GM21576 (cell line): Measurements from ENCODE around the gene FGD2.
"Not testable (repeated sequence)": the region's sequence is repeated elsewhere in the genome, so short reads cannot be mapped to it uniquely, and the experiment has no call there.

ENCODE experiments used
- ATAC-seq: cut with Tn5 transposase; IDR thresholded peaks from one replicate; pipeline ENCODE4 v1.9.1; 2021; ENCODE audit warnings: mild to moderate bottlenecking, moderate library complexity; ENCODE audit not compliant: unreplicated experiment

FGD2 gene

DNA sequence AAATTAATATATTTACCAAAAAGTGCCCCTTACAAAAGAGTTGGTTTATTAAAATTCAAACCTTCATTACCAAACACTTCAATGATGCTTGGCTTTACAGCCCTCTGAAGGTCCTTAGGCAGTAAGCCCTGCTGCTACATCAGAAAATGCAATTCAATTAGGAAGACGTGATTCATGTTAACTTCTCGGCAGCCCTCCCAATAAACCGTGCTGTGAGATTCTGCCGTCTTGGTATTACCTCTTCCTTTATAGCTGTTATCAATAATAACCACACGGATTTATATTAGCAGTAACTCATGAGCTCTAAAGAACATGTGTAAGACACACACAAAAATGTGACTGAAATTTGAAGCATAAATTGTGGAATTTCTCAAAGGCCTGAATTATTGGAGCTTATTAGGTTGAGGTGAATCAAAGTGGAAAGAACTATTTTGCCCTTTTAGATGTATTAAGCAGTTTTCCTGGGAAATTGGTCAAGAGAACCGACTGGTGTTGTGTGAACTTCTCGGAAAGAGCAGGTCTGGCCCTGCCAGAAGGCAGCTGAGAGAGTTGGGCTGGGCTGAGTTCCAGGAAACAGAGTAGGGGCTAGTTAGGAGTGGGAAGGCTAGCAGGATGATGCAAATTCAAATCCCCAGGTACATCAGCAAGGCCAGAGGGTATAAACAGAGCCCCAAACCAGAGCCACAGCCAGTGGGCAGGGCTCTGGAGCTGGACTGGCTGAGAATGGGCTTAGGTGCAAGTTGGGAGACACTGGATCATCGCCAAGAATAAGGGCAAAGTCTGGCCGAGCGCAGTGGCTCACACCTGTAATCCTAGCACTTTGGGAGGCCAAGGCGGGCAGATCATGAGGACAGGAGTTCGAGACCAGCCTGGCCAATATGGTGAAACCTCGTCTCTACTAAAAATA lies 33.1 kb downstream of the FGD2 start:
- no peak for ATAC-seq

GRCh38 chr6:37039958-37040357 lies 34.5 kb downstream of the FGD2 start:
- no peak for ATAC-seq

DNA sequence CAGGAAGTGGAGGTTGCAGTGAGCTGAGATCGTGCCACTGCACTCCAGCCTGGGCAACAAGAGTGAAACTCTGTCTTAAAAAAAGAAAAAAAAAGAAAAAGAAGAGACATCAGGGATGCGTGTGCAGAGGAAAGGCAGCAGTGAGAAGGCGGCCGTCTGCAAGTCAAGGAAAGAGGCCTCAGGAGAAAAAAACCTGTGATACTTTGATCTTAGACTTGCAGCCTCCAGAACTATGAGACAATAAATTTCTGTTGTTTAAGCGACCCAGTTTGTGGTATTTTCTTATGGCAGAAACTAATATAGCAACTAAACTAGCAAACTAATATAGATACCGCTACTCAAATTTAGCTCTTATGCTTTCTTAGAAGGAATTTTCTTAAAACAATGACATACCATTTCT lies 36.1 kb downstream of the FGD2 start:
- ATAC-seq, result no peak

DNA sequence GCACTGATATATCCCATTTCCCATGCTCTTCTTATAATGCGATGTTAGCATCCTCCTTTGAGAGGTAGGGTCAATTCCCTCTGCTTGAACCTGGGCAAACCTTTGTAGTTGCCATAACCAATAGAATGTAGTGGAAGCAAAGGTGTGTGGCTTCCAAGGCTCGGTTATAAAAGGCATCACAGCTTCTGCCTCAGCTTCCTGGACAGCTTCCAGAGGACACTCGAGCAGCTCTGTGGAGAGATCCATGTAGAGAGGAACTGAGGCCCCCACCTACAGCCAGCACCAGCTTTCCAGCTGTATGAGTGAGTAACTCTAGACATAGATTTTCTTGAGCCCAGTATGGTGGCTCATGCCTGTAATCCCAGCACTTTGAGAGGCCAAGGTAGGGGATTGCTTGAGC lies 36.7 kb downstream of the FGD2 start:
- ATAC-seq, result no peak

- not testable (repeated sequence) for ATAC-seq
Measured at GRCh38 chr6:37043091-37043490, 37.6 kb downstream of the FGD2 start.

DNA sequence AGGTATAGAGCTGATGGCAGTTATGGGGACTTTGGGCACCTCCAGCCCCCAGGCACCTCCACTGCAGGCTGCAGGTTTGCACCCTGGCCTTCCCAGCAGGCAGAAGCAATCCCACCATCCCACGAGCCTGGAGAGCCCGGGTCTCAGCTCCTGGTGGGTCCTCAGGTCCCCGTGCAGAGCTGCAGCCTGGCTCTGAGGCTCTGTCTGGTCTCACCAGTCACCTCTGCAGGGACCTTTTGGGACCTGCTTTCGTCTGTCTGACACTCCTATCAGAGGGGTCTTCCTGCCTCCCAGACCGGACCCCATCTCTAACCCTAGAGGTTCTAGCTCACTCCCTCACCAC lies 41.9 kb downstream of the FGD2 start:
- ATAC-seq, result no peak

- ATAC-seq, result no peak
Measured at GRCh38 chr6:37047689-37048402, 42.4 kb downstream of the FGD2 start.

GRCh38 chr6:37048403-37048850 lies 43.0 kb downstream of the FGD2 start:
- ATAC-seq, result no peak

- no peak for ATAC-seq
Measured at GRCh38 chr6:37048851-37049757, 43.6 kb downstream of the FGD2 start.

DNA sequence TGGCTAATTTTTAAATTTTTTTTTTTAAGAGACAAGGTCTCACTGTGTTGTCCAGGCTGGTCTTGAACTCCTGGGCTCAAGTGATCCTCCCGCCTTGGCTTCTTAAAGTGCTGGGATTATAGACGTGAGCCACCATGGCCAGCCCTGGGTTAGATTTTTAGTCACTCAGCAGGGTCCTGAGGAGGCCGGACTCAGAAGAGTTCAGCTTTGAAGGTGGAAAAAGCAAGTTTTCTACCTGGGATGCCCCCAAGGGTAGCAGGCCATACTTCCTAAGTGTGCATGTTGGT lies 44.2 kb downstream of the FGD2 start:
- ATAC-seq, result no peak

- no peak for ATAC-seq
Measured at GRCh38 chr6:37050045-37050853, 44.8 kb downstream of the FGD2 start.

- ATAC-seq, result no peak
Measured at GRCh38 chr6:37050854-37051137, 45.3 kb downstream of the FGD2 start.

DNA sequence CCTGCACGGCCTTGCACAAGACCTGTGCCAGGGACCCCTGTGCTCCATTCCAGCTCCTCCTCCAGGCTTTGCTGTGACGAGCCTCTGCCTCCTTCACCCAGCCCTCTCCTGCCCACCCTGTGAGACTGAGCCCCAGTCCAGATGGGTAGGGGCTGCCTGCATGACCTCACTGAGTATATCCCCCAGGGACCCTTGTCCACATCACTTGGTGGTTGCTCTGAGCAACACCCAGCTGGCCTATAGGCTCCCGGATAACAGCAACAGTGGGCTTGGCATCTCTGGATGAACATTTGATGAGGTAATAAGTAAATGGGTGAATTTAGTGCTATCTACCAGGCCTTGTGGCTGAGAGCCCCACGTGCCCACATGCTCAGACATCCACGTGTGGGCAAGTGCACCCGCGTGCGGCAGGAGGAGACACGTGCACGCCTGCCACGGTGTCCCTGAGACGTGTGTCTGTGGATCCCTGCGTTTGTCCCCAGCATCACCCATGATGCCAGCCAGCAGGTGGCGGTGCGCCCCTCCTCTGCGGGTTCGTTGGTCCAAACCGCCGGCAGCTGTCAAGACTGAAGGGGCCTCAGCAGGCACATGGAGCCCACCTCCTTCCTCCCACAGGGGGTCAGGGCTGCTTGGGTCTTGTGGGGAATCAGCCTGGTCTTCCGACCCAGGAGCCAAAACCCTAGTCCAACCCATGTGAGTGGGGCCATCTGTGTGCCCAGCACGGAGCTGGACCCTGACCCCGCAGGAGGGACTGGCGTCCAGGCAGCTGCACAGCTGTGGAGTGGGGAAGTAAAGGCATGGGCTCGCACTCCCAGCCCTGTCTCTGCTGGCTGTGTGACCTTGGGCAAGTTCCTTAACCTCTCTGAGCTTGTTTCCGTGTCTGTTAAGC lies 45.9 kb downstream of the FGD2 start:
- peak; percentile 47 for ATAC-seq

DNA sequence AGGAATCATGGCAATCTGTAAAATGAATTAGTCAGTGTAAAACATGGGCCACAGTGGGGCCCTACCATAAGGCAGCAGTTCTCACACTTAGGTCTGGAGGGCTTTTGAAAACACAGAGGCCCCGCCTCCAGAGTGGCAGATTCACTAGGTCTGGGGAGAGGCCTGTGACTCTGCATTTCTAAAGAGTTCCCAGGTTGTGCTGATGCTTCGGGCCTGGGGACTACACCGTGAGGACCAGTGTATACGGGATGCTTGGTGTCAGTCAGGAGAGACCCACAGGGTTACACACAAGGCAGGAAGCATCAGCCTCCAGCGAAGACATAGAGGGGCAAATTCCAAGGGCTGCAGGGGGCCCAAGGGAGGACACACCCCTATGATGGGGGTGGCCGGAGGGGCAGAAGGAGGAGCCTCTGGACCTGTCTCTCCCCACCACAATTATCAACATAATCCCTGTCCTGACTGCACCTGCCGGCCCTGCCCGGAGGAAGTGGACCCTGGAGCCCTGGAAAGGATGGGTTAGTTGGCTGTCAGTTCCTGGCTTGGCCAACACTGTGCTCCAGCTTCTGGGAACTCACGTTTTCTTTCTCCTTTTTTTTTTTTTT lies 46.7 kb downstream of the FGD2 start:
- ATAC-seq, result no peak

DNA sequence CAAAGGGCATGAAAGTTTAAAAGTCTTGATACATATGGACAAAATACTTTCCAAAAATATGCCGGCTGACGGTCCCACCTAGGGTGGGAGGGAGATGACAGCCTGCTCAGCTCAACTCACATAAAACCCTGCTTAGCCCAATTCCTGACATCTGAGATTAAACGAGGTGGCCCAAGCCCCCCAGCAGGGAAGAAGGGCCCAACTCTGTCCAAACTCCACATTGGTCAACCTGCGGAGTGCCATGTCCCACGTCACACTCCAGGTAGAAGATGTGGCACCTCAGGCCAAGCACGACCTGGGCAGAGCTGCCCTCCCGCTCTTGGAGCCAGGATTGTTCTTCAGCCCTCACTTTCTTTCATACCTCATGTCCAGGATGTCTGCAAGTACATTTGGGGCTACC lies 48.2 kb downstream of the FGD2 start:
- no peak for ATAC-seq

- ATAC-seq, result no peak
Measured at GRCh38 chr6:37054171-37054570, 48.7 kb downstream of the FGD2 start.

GRCh38 chr6:37054580-37054979 lies 49.1 kb downstream of the FGD2 start:
- no peak for ATAC-seq

DNA sequence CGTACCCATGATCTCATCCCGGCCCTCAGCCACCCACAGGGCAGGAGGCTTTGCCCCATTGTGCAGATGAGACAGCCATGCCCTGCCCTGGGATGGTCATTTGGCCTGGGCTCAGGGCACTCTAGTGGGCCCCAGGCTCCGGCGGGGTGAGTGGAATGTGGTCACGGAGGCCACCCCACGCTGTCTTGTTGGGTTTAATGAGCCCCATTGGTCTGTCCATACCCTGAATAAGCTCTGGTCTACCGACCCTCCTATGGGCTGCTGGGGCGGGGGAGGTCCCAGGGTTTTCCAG lies 50.6 kb downstream of the FGD2 start:
- no peak for ATAC-seq

GRCh38 chr6:37056439-37057127 lies 51.1 kb downstream of the FGD2 start:
- no peak for ATAC-seq
